H9 (cell line): ENCODE data around the gene ZNF786. TPM values are rescaled to one million over a fixed set of nuclear protein-coding genes. Genes with fewer than 3 reads are reported as not detected.

Source experiments
- DNase-seq: peaks from one replicate; pipeline ENCODE4 v3.0.0-alpha.2; 2017
- H2AFZ ChIP-seq: one replicate; pipeline ENCODE4 v1.6.1; 2013; ENCODE audit warnings: mild to moderate bottlenecking, low read length, control low read depth, moderate library complexity
- H2AK5ac ChIP-seq: 2 replicates; pipeline ENCODE4 v1.6.1; 2013; ENCODE audit warnings: low read length, control low read depth, mixed read lengths; ENCODE audit not compliant: insufficient read length
- H2BK120ac ChIP-seq: one replicate; pipeline ENCODE4 v1.6.1; 2013; ENCODE audit warnings: low read depth, mild to moderate bottlenecking, low read length, control low read depth, inconsistent platforms; ENCODE audit not compliant: poor library complexity, severe bottlenecking
- H2BK12ac ChIP-seq: 2 replicates; pipeline ENCODE4 v1.6.1; 2013; ENCODE audit warnings: low read length, control low read depth, mixed read lengths, low read depth; ENCODE audit not compliant: insufficient read length
- H2BK15ac ChIP-seq: 2 replicates; pipeline ENCODE4 v1.6.1; 2013; ENCODE audit warnings: low read depth, low read length, control low read depth
- H2BK20ac ChIP-seq: one replicate; pipeline ENCODE4 v1.6.1; 2013; ENCODE audit warnings: low read depth, mild to moderate bottlenecking, low read length, control low read depth, inconsistent platforms; ENCODE audit not compliant: poor library complexity, severe bottlenecking
- H2BK5ac ChIP-seq: 2 replicates; pipeline ENCODE4 v1.6.1; 2013; ENCODE audit warnings: low read length, control low read depth, mixed read lengths; ENCODE audit not compliant: insufficient read length
- H3K14ac ChIP-seq: 2 replicates; pipeline ENCODE4 v1.6.1; 2013; ENCODE audit warnings: low read length, control low read depth; ENCODE audit not compliant: insufficient read depth
- H3K18ac ChIP-seq: 2 replicates; pipeline ENCODE4 v1.6.1; 2013; ENCODE audit warnings: low read depth, mild to moderate bottlenecking, mixed read lengths, low read length, control low read depth; ENCODE audit not compliant: insufficient read length
- H3K23ac ChIP-seq: 2 replicates; pipeline ENCODE4 v1.6.1; 2013; ENCODE audit warnings: low read length, control low read depth, mixed read lengths, low read depth; ENCODE audit not compliant: insufficient read length
- H3K23me2 ChIP-seq: 2 replicates; pipeline ENCODE4 v1.6.1; 2013; ENCODE audit warnings: low read depth, mild to moderate bottlenecking, mixed read lengths, low read length, control low read depth; ENCODE audit not compliant: insufficient read length, poor library complexity, severe bottlenecking
- H3K27ac ChIP-seq: 2 replicates; pipeline ENCODE4 v1.5.1; 2013; ENCODE audit warnings: low read length, control low read depth, mixed read lengths, low read depth; ENCODE audit not compliant: insufficient read length
- H3K27me3 ChIP-seq: 2 replicates; pipeline ENCODE4 v1.6.1; 2013; ENCODE audit warnings: low read length, control low read depth, inconsistent platforms; ENCODE audit not compliant: insufficient read depth
- H3K4ac ChIP-seq: 2 replicates; pipeline ENCODE4 v1.6.1; 2013; ENCODE audit warnings: low read depth, mild to moderate bottlenecking, control low read depth, inconsistent platforms, low read length, moderate library complexity
- H3K4me1 ChIP-seq: 2 replicates; pipeline ENCODE4 v1.6.1; 2013; ENCODE audit warnings: low read length, control low read depth, inconsistent platforms; ENCODE audit not compliant: insufficient read depth
- H3K4me2 ChIP-seq: 2 replicates; pipeline ENCODE4 v1.6.1; 2013; ENCODE audit warnings: low read length, control low read depth, mixed read lengths; ENCODE audit not compliant: insufficient read length, insufficient read depth
- H3K56ac ChIP-seq: 2 replicates; pipeline ENCODE4 v1.6.1; 2013; ENCODE audit warnings: low read depth, mild to moderate bottlenecking, mixed read lengths, low read length, control low read depth; ENCODE audit not compliant: insufficient read length
- H3K79me1 ChIP-seq: 2 replicates; pipeline ENCODE4 v1.6.1; 2013; ENCODE audit warnings: low read depth, mild to moderate bottlenecking, moderate library complexity, low read length, control low read depth, inconsistent platforms; ENCODE audit not compliant: insufficient read depth, poor library complexity, severe bottlenecking
- H3K79me2 ChIP-seq: 2 replicates; pipeline ENCODE4 v1.6.1; 2013; ENCODE audit warnings: low read length, control low read depth, inconsistent platforms; ENCODE audit not compliant: insufficient read depth
- H3K9ac ChIP-seq: 2 replicates; pipeline ENCODE4 v1.6.1; 2013; ENCODE audit warnings: low read length, control low read depth, mixed read lengths; ENCODE audit not compliant: insufficient read length; ENCODE audit errors: extremely low read depth
- H3K9me3 ChIP-seq: one replicate; pipeline ENCODE4 v1.6.1; 2013; ENCODE audit warnings: low read depth, low read length, inconsistent platforms; ENCODE audit not compliant: control insufficient read depth
- H3T11ph ChIP-seq: one replicate; pipeline ENCODE4 v1.6.1; 2013; ENCODE audit warnings: mild to moderate bottlenecking, low read length, control low read depth, inconsistent platforms
- H4K20me1 ChIP-seq: one replicate; pipeline ENCODE4 v1.6.1; 2013; ENCODE audit not compliant: control insufficient read depth, insufficient read length, insufficient read depth
- H4K5ac ChIP-seq: 2 replicates; pipeline ENCODE4 v1.6.1; 2013; ENCODE audit warnings: low read depth, mild to moderate bottlenecking, mixed read lengths, low read length, control low read depth; ENCODE audit not compliant: insufficient read length
- H4K8ac ChIP-seq: replicated peaks from 2 replicates; pipeline ENCODE4 v1.6.1; 2013; ENCODE audit warnings: low read length, control low read depth, mixed read lengths, low read depth; ENCODE audit not compliant: insufficient read length
- H4K91ac ChIP-seq: 2 replicates; pipeline ENCODE4 v1.6.1; 2013; ENCODE audit warnings: low read depth, mild to moderate bottlenecking, moderate library complexity, mixed read lengths, low read length, control low read depth; ENCODE audit not compliant: insufficient read length
- H3K27ac Mint-ChIP-seq, 3 experiments: 2 replicates in 2 of 3; 3 replicates in 1 of 3; pipeline ENCODE4 v1.8.0; 2020 to 2021; ENCODE audit warnings: mixed read lengths in 3 of 3, mild to moderate bottlenecking in 1 of 3, moderate library complexity in 1 of 3
- H3K27me3 Mint-ChIP-seq: 2 replicates; pipeline ENCODE4 v1.8.0; 2021; ENCODE audit warnings: low read depth, mild to moderate bottlenecking, moderate library complexity, mixed read lengths
- H3K36me3 Mint-ChIP-seq, 3 experiments: 2 replicates in 2 of 3; 3 replicates in 1 of 3; pipeline ENCODE4 v1.8.0; 2020 to 2021; ENCODE audit warnings: low read depth in 3 of 3, mixed read lengths in 3 of 3; ENCODE audit not compliant: insufficient read depth in 1 of 3
- H3K4me1 Mint-ChIP-seq, 2 experiments: 2 replicates each; pipeline ENCODE4 v1.8.0; 2020; ENCODE audit warnings: mixed read lengths in 2 of 2
- H3K4me3 Mint-ChIP-seq, 2 experiments: 2 replicates in 1 of 2; 3 replicates in 1 of 2; pipeline ENCODE4 v1.8.0; 2020 to 2021; ENCODE audit warnings: mild to moderate bottlenecking in 2 of 2, mixed read lengths in 2 of 2, moderate library complexity in 1 of 2
- H3K9me3 Mint-ChIP-seq, 2 experiments: 2 replicates in 1 of 2; 3 replicates in 1 of 2; pipeline ENCODE4 v1.8.0; 2020; ENCODE audit warnings: mild to moderate bottlenecking in 2 of 2, mixed read lengths in 2 of 2, moderate library complexity in 1 of 2
- WGBS: extraction: QIAGEN DNeasy Blood & Tissue Kit; methylation state at CpG from one replicate; pipeline ENCODE4 v1.1.7; 2013; ENCODE audit warnings: missing lambda C conversion rate, low lambda C conversion rate, mixed read lengths; ENCODE audit not compliant: insufficient read length; ENCODE audit errors: extremely low coverage; 5-methylcytosine and 5-hydroxymethylcytosine counted together
- total RNA-seq: library from RNA; stranded (reverse); gene quantifications from 2 replicates; pipeline ENCODE4 v1.2.1, GENCODE V29; 2021
- TF ChIP-seq, protein P1 (sequence below): fragments of 200-600 bp; sonication (generic); conservative IDR thresholded peaks from 3 replicates; pipeline ENCODE4 v1.8.0; 2021; ENCODE audit warnings: antibody characterized with exemption, mild to moderate bottlenecking

The ZNF786 gene
- total RNA-seq, 1 experiment from 2014 or later: 25.1 TPM

DNA sequence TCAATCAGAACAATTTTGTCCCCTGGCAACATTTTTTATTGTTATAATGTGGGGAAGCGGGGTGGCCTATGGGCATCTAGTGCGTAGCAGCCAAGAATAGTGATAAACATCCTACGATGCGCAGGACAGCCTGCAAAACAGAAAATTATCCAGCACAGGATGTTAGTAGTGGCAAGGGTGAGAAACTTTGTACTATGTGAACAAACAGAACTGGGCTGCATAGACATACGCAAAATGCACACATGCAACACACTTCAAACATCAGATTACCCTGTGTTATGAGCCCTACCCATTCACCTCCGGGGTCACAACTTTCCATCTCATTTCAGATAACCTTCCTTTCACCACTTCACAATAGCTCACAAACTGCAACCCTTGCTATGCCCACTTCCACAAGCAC is 3.1 kb downstream of the ZNF786 start:
- Histone ChIP-seq H3K79me1 (peaks cover 7% of the 10 kb centered on the region), H3K23me2 (peaks cover 9% of the 10 kb centered on the region), H3K79me2 (peaks cover 2% of the 10 kb centered on the region; the same call in 1 of the 2 replicates), H3K23ac (no peak overlapping the region), H2BK120ac (no peak overlapping the region), H3K9ac (no peak overlapping the region), H2BK20ac (no peak overlapping the region), H3K4ac (no peak overlapping the region), H2AK5ac (no peak overlapping the region), H3K4me2 (no peak overlapping the region), H2AFZ (no peak overlapping the region), H3K27me3 (no peaks in the 10 kb centered on the region), H2BK12ac (no peak overlapping the region), H2BK15ac (no peak overlapping the region), H3K9me3 (no peaks in the 10 kb centered on the region), H4K20me1 (no peaks in the 10 kb centered on the region), H4K91ac (no peak overlapping the region), H4K5ac (no peak overlapping the region), H4K8ac (no peak overlapping the region), H3T11ph (no peak overlapping the region), H3K56ac (no peak overlapping the region), H3K14ac (no peak overlapping the region), H2BK5ac (no peak overlapping the region), H3K4me1 (no peaks in the 10 kb centered on the region), H3K27ac (no peak overlapping the region), H3K18ac (no peak overlapping the region)
- Mint-ChIP-seq H3K27ac (no peak overlapping the region), H3K27me3 (no peaks in the 10 kb centered on the region), H3K36me3 (peaks cover 46 to 52% (median 50%) of the 10 kb centered on the region in 3 experiments), H3K4me3 (no peak overlapping the region), H3K9me3 (peaks cover 30 to 36% of the 10 kb centered on the region in 2 experiments), H3K4me1 (peaks cover 3 to 10% of the 10 kb centered on the region in 2 experiments)
- TF ChIP-seq, protein P1, sequence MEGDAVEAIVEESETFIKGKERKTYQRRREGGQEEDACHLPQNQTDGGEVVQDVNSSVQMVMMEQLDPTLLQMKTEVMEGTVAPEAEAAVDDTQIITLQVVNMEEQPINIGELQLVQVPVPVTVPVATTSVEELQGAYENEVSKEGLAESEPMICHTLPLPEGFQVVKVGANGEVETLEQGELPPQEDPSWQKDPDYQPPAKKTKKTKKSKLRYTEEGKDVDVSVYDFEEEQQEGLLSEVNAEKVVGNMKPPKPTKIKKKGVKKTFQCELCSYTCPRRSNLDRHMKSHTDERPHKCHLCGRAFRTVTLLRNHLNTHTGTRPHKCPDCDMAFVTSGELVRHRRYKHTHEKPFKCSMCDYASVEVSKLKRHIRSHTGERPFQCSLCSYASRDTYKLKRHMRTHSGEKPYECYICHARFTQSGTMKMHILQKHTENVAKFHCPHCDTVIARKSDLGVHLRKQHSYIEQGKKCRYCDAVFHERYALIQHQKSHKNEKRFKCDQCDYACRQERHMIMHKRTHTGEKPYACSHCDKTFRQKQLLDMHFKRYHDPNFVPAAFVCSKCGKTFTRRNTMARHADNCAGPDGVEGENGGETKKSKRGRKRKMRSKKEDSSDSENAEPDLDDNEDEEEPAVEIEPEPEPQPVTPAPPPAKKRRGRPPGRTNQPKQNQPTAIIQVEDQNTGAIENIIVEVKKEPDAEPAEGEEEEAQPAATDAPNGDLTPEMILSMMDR: no peak
- DNase-seq: no peak
- no CpG with 5 or more reads among the region's 6 CpGs for WGBS
